Natural killer cell (primary cell): ENCODE measurements around the gene PTGR2. TPM values are rescaled to one million over a fixed set of nuclear protein-coding genes. Genes with fewer than 3 reads are reported as not detected.
"Not testable (repeated sequence)": the region's sequence is repeated elsewhere in the genome, so short reads cannot be mapped to it uniquely, and the experiment has no call there.

ENCODE experiments used
- ATAC-seq, 3 donors: fragments of 150-1000 bp in 2 of 3; fragments of 200-7000 bp in 1 of 3; cut with Tn5 transposase; 1 replicate in 1 of 3; 2 replicates in 2 of 3; pipeline ENCODE4 v1.10.0; 2021; ENCODE audit warnings: mild to moderate bottlenecking in 2 of 3, moderate library complexity in 2 of 3
- DNase-seq, 2 donors: peaks; one replicate each; pipeline versions ENCODE4 v3.0.0 to v3.0.0-alpha.2; 2013 to 2021; ENCODE audit warnings: mixed read lengths in 1 of 2
- H3K27ac ChIP-seq: one replicate; pipeline ENCODE4 v1.5.1; 2013; ENCODE audit warnings: mild to moderate bottlenecking, low read length
- H3K27me3 ChIP-seq: one replicate; pipeline ENCODE4 v1.6.1; 2013; ENCODE audit warnings: low read length; ENCODE audit not compliant: control insufficient read depth, insufficient read depth
- H3K36me3 ChIP-seq: one replicate; pipeline ENCODE4 v1.6.1; 2013; ENCODE audit warnings: low read length; ENCODE audit not compliant: control insufficient read depth, insufficient read depth
- H3K4me1 ChIP-seq: one replicate; pipeline ENCODE4 v1.6.1; 2013; ENCODE audit warnings: low read length; ENCODE audit not compliant: control insufficient read depth, insufficient read depth
- H3K4me3 ChIP-seq: one replicate; pipeline ENCODE4 v1.5.1; 2013; ENCODE audit warnings: low read length
- H3K9me3 ChIP-seq: one replicate; pipeline ENCODE4 v1.6.1; 2013; ENCODE audit warnings: low read length; ENCODE audit not compliant: control insufficient read depth, insufficient read depth
- H3K27ac Mint-ChIP-seq, 2 donors: one replicate each; pipeline ENCODE4 v1.8.0; 2022; ENCODE audit warnings: mild to moderate bottlenecking in 2 of 2, mixed read lengths in 2 of 2, moderate library complexity in 1 of 2
- H3K27me3 Mint-ChIP-seq, 2 donors: one replicate each; pipeline ENCODE4 v1.8.0; 2022; ENCODE audit warnings: low read depth in 2 of 2, mixed read lengths in 2 of 2
- H3K36me3 Mint-ChIP-seq: one replicate; pipeline ENCODE4 v1.8.0; 2022; ENCODE audit warnings: mixed read lengths
- H3K4me1 Mint-ChIP-seq, 2 donors: one replicate each; pipeline ENCODE4 v1.8.0; 2022; ENCODE audit warnings: mixed read lengths in 2 of 2
- H3K4me3 Mint-ChIP-seq: one replicate; pipeline ENCODE4 v1.8.0; 2022; ENCODE audit warnings: mild to moderate bottlenecking, moderate library complexity, mixed read lengths
- H3K9me3 Mint-ChIP-seq, 2 donors: one replicate each; pipeline ENCODE4 v1.8.0; 2022; ENCODE audit warnings: mixed read lengths in 2 of 2
- CTCF ChIP-seq: fragments of 200-600 bp; IDR thresholded peaks from one replicate; pipeline ENCODE4 v1.8.0; 2022; ENCODE audit warnings: antibody characterized with exemption
- WGBS: methylation state at CpG from one replicate; pipeline ENCODE4 v1.1.7; 2013; ENCODE audit warnings: missing lambda C conversion rate; ENCODE audit not compliant: insufficient coverage; 5-methylcytosine and 5-hydroxymethylcytosine counted together
- intact Hi-C: fragments of 100-400 bp; cut with micrococcal nuclease; formaldehyde crosslinking; loops from one replicate; pipeline ENCODE4 v1.14.2; 2022
- total RNA-seq, 4 donors: library from RNA; stranded (reverse); fragments of 120-200 nt in 1 of 4; gene quantifications; one replicate each; pipeline versions ENCODE4 v1.2.3 to v1.2.4, GENCODE V29; 2013 to 2022

The PTGR2 gene
- total RNA-seq, 3 donors from 2014 or later (not counting 1 experiment from before 2014, with no cell fraction given): 0.48 to 1.5 (median 1.5) TPM

GRCh38 chr14:73824536-73824935, 27.1 kb upstream of the PTGR2 start:
- TF ChIP-seq CTCF: no peak
- H3K36me3 ChIP-seq: no peaks in the 10 kb centered on the region
- H3K27ac Mint-ChIP-seq: no peak overlapping the region
- no peak for DNase-seq
- no peaks in the 10 kb centered on the region for H3K27me3 Mint-ChIP-seq
- H3K9me3 Mint-ChIP-seq: no peaks in the 10 kb centered on the region
- H3K27ac ChIP-seq: no peak overlapping the region
- no peaks in the 10 kb centered on the region for H3K27me3 ChIP-seq
- peaks cover 3% of the 10 kb centered on the region for H3K4me1 ChIP-seq
- no peak overlapping the region for H3K4me3 ChIP-seq
- no peak overlapping the region for H3K4me3 Mint-ChIP-seq
- no peaks in the 10 kb centered on the region for H3K9me3 ChIP-seq
- H3K4me1 Mint-ChIP-seq: peaks cover 0 to under 1% of the 10 kb centered on the region in 2 donors
- no peaks in the 10 kb centered on the region for H3K36me3 Mint-ChIP-seq
- WGBS: 91% methylated on average over 8 of the region's 8 CpGs
- intact Hi-C loops: no loop called here
- no peak for ATAC-seq

GRCh38 chr14:73825551-73826188, 26.0 kb upstream of the PTGR2 start:
- Histone ChIP-seq H3K9me3 (no peaks in the 10 kb centered on the region), H3K27ac (no peak overlapping the region), H3K36me3 (no peaks in the 10 kb centered on the region), H3K4me3 (no peak overlapping the region), H3K27me3 (no peaks in the 10 kb centered on the region), H3K4me1 (peaks cover 3% of the 10 kb centered on the region)
- ATAC-seq (peak; percentile 95 to 100 (median 99)), DNase-seq (peak; percentile 64 to 89)
- intact Hi-C loops: loop anchor here (1.0 to 5.0 kb wide), 3 partner anchors 38 to 97 kb away; no protein-coding TSS in a partner anchor
- H3K36me3 Mint-ChIP-seq: no peaks in the 10 kb centered on the region
- no peaks in the 10 kb centered on the region for H3K9me3 Mint-ChIP-seq
- H3K27me3 Mint-ChIP-seq: no peaks in the 10 kb centered on the region
- TF ChIP-seq CTCF: peak; percentile 90
- H3K4me3 Mint-ChIP-seq: no peak overlapping the region
- no peak overlapping the region for H3K27ac Mint-ChIP-seq
- WGBS: 10% methylated on average over 5 of the region's 7 CpGs
- H3K4me1 Mint-ChIP-seq: peaks cover 0 to 7% of the 10 kb centered on the region in 2 donors

- intact Hi-C loops: loop anchor here (5.0 kb wide), 1 partner anchor 40 kb away; no protein-coding TSS in a partner anchor
- H3K27ac ChIP-seq, DNase-seq, H3K9me3 ChIP-seq, H3K36me3 Mint-ChIP-seq, H3K27me3 Mint-ChIP-seq, H3K27me3 ChIP-seq, H3K4me3 ChIP-seq, H3K36me3 ChIP-seq, H3K4me1 ChIP-seq, ATAC-seq, H3K4me3 Mint-ChIP-seq, H3K9me3 Mint-ChIP-seq, H3K4me1 Mint-ChIP-seq, H3K27ac Mint-ChIP-seq: not testable (repeated sequence)
- 87% methylated on average over 6 of the region's 7 CpGs for WGBS
Observed at GRCh38 chr14:73827190-73827589, 24.4 kb upstream of the PTGR2 start.

- Histone ChIP-seq H3K9me3 (no peaks in the 10 kb centered on the region), H3K27ac (no peak overlapping the region), H3K4me3 (no peak overlapping the region), H3K27me3 (no peaks in the 10 kb centered on the region), H3K36me3 (no peaks in the 10 kb centered on the region), H3K4me1 (peaks cover 3% of the 10 kb centered on the region)
- no peaks in the 10 kb centered on the region for H3K9me3 Mint-ChIP-seq
- no peaks in the 10 kb centered on the region for H3K27me3 Mint-ChIP-seq
- 100% methylated on average over 4 of the region's 4 CpGs for WGBS
- no peak overlapping the region for H3K27ac Mint-ChIP-seq
- no peak overlapping the region for H3K4me3 Mint-ChIP-seq
- DNase-seq (no peak), ATAC-seq (no peak)
- TF ChIP-seq CTCF: no peak
- no peaks in the 10 kb centered on the region for H3K36me3 Mint-ChIP-seq
- intact Hi-C loops: loop anchor here (5.0 kb wide), 1 partner anchor 42 kb away; no protein-coding TSS in a partner anchor
- H3K4me1 Mint-ChIP-seq: peaks cover 0 to 7% of the 10 kb centered on the region in 2 donors
Observed at GRCh38 chr14:73829071-73829470, 22.6 kb upstream of the PTGR2 start.
